KMS-11 (cell line): ENCODE results near the gene CDH26.

Experiments used
- H2AFZ ChIP-seq: fragments of 200-600 bp; sonication (generic); 2 replicates; pipeline ENCODE4 v1.6.1; 2016; ENCODE audit warnings: antibody characterized with exemption, mixed run types, low read depth
- H3K27ac ChIP-seq: fragments of 200-600 bp; sonication (generic); 2 replicates; pipeline ENCODE4 v1.6.1; 2016; ENCODE audit warnings: mild to moderate bottlenecking, mixed run types
- H3K27me3 ChIP-seq: fragments of 200-600 bp; sonication (generic); 2 replicates; pipeline ENCODE4 v1.6.1; 2017; ENCODE audit warnings: mild to moderate bottlenecking, low read depth, mixed run types, moderate library complexity; ENCODE audit not compliant: insufficient read depth
- H3K36me3 ChIP-seq: fragments of 200-600 bp; sonication (generic); 2 replicates; pipeline ENCODE4 v1.6.1; 2017; ENCODE audit warnings: mild to moderate bottlenecking, mixed run types; ENCODE audit not compliant: insufficient read depth
- H3K4me1 ChIP-seq: fragments of 200-600 bp; sonication (generic); 2 replicates; pipeline ENCODE4 v1.6.1; 2016; ENCODE audit warnings: mild to moderate bottlenecking, low read depth, mixed run types; ENCODE audit not compliant: poor library complexity, severe bottlenecking
- H3K4me2 ChIP-seq: fragments of 200-600 bp; sonication (generic); 2 replicates; pipeline ENCODE4 v1.7.0; 2016; ENCODE audit warnings: mild to moderate bottlenecking, mixed run types
- H3K4me3 ChIP-seq: fragments of 200-600 bp; sonication (generic); IDR thresholded peaks from 2 replicates; pipeline ENCODE4 v1.6.1; 2017; ENCODE audit warnings: low read depth, low read length, mixed read lengths; ENCODE audit not compliant: insufficient read depth
- H3K79me2 ChIP-seq: fragments of 200-600 bp; sonication (generic); 2 replicates; pipeline ENCODE4 v1.6.1; 2016; ENCODE audit warnings: low read depth, mixed run types; ENCODE audit not compliant: insufficient read depth
- H3K9ac ChIP-seq: fragments of 200-600 bp; sonication (generic); 2 replicates; pipeline ENCODE4 v1.6.1; 2016; ENCODE audit warnings: mild to moderate bottlenecking, mixed run types
- H4K20me1 ChIP-seq: fragments of 200-600 bp; sonication (generic); 2 replicates; pipeline ENCODE4 v1.6.1; 2016; ENCODE audit warnings: mild to moderate bottlenecking, mixed run types; ENCODE audit not compliant: insufficient read depth
- TF ChIP-seq, protein P1 (sequence below): fragments of 200-600 bp; sonication (generic); conservative IDR thresholded peaks from 2 replicates; pipeline ENCODE4 v1.6.1; 2017; ENCODE audit warnings: low read depth, mild to moderate bottlenecking, antibody characterized with exemption, low read length, moderate library complexity, mixed read lengths

The CDH26 gene

DNA sequence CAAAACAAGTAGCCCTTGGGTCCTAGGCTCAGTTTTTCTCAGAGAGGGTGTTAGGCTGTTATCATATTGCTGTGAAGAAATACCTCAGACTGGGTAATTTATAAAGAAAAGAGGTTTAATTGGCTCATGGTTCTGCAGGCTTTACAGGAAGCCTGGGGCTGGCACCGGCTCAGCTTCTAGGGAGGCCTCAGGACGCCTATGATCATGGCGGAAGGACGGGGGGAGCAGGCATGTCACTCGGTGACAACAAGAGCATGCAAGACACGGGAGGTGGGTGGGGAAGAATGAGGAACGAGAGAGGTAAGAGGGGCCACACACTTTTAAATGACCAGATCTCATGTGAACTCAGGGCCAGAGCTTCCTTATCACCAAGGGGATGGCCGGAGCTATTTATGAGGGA, 26.9 kb downstream of the CDH26 start:
- Histone ChIP-seq H3K36me3 (no peaks in the 10 kb centered on the region), H2AFZ (no peak overlapping the region), H4K20me1 (no peaks in the 10 kb centered on the region), H3K79me2 (no peaks in the 10 kb centered on the region), H3K9ac (no peak overlapping the region), H3K4me1 (no peaks in the 10 kb centered on the region), H3K4me3 (no peak overlapping the region), H3K27me3 (no peaks in the 10 kb centered on the region), H3K4me2 (no peak overlapping the region), H3K27ac (no peak overlapping the region)
- TF ChIP-seq, protein P1, sequence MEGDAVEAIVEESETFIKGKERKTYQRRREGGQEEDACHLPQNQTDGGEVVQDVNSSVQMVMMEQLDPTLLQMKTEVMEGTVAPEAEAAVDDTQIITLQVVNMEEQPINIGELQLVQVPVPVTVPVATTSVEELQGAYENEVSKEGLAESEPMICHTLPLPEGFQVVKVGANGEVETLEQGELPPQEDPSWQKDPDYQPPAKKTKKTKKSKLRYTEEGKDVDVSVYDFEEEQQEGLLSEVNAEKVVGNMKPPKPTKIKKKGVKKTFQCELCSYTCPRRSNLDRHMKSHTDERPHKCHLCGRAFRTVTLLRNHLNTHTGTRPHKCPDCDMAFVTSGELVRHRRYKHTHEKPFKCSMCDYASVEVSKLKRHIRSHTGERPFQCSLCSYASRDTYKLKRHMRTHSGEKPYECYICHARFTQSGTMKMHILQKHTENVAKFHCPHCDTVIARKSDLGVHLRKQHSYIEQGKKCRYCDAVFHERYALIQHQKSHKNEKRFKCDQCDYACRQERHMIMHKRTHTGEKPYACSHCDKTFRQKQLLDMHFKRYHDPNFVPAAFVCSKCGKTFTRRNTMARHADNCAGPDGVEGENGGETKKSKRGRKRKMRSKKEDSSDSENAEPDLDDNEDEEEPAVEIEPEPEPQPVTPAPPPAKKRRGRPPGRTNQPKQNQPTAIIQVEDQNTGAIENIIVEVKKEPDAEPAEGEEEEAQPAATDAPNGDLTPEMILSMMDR: no peak

DNA sequence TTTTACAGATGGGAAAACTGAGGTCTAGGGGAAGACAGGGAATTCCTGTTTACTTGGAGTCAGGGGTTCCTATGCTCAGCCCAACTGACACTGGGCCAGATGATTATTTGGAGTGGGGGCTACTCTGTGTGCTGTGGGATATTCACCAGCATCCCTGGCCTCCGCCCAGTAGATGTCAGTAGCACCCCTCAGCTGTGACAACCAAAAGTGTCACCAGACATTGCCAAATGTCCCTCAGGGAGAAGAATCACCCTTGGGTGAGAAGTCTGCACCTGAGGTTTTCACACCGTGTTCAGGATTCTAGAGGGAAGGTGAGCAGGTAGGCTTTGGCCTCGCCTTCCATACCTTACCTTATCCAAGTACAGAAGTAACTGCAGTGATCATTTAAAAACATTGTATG, 27.6 kb downstream of the CDH26 start:
- Histone ChIP-seq H3K4me2 (no peak overlapping the region), H3K79me2 (no peaks in the 10 kb centered on the region), H3K27me3 (no peaks in the 10 kb centered on the region), H4K20me1 (no peaks in the 10 kb centered on the region), H3K4me3 (no peak overlapping the region), H2AFZ (no peak overlapping the region), H3K27ac (no peak overlapping the region), H3K4me1 (no peaks in the 10 kb centered on the region), H3K36me3 (no peaks in the 10 kb centered on the region), H3K9ac (no peak overlapping the region)
- TF ChIP-seq, protein P1: no peak

DNA sequence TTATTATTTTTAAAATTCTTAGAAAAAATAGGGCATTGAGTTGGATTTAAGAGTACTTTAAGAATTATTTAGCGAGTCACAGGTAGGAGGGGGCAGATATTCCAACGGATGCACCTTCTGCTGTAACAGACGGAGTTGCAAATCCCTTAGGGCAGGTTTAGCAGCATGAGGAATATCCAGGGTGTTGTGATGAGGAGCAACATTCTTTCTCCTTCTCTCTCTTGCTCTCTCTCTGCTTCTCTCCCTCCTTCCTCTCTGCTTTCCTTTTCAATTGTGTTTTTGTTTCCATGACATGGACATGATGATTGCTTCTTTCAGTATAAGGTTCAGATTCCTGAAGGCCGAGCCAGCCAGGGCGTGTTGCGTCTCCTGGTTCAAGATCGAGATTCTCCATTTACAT, 28.9 kb downstream of the CDH26 start:
- no peaks in the 10 kb centered on the region for H3K36me3 ChIP-seq
- no peak overlapping the region for H3K4me3 ChIP-seq
- H3K79me2 ChIP-seq: no peaks in the 10 kb centered on the region
- no peak overlapping the region for H3K9ac ChIP-seq
- TF ChIP-seq, protein P1: no peak
- H3K27ac ChIP-seq: no peak overlapping the region
- no peak overlapping the region for H3K4me2 ChIP-seq
- no peaks in the 10 kb centered on the region for H3K4me1 ChIP-seq
- no peaks in the 10 kb centered on the region for H3K27me3 ChIP-seq
- H2AFZ ChIP-seq: no peak overlapping the region
- no peaks in the 10 kb centered on the region for H4K20me1 ChIP-seq

DNA sequence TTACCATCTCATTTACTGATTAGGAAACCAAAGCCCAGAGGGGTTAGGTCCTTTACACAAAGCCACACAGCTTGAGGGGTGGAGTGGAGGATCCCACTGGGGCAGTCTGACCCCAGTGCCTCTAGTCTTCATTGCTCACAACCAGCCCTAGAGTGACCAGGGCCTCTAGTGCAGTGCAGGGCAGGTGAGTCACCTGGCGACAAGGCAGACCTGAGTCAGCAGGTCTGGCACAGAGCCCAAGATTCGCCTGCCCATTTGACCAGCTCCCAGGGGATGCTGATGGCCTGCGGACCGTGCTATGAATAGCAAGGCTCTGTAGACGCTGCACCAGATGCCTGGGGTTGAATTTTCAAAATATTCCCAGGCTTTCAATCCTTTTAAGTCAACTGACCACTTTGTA, 29.9 kb downstream of the CDH26 start:
- no peak overlapping the region for H3K4me3 ChIP-seq
- H4K20me1 ChIP-seq: no peaks in the 10 kb centered on the region
- H3K27ac ChIP-seq: no peak overlapping the region
- H3K4me2 ChIP-seq: no peak overlapping the region
- no peak overlapping the region for H2AFZ ChIP-seq
- no peaks in the 10 kb centered on the region for H3K36me3 ChIP-seq
- no peaks in the 10 kb centered on the region for H3K4me1 ChIP-seq
- H3K79me2 ChIP-seq: no peaks in the 10 kb centered on the region
- no peaks in the 10 kb centered on the region for H3K27me3 ChIP-seq
- TF ChIP-seq, protein P1: no peak
- H3K9ac ChIP-seq: no peak overlapping the region
